Nephron progenitor cell (in vitro differentiated cells): ENCODE results near the gene SV2C.
A peak's percentile ranks its signal among the peaks of the same experiment; 100 is the strongest.

Source experiments
- DNase-seq: peaks from one replicate; pipeline ENCODE4 v3.0.0; 2021
- H3K27ac Mint-ChIP-seq: 2 replicates; pipeline ENCODE4 v1.8.0; 2021; ENCODE audit warnings: mild to moderate bottlenecking, moderate library complexity, mixed read lengths
- H3K27me3 Mint-ChIP-seq: 2 replicates; pipeline ENCODE4 v1.8.0; 2021; ENCODE audit warnings: mild to moderate bottlenecking, low read depth, mixed read lengths; ENCODE audit not compliant: poor library complexity
- H3K36me3 Mint-ChIP-seq: 2 replicates; pipeline ENCODE4 v1.8.0; 2021; ENCODE audit warnings: low read depth, mixed read lengths
- H3K4me1 Mint-ChIP-seq: 2 replicates; pipeline ENCODE4 v1.8.0; 2021; ENCODE audit warnings: mixed read lengths
- H3K4me3 Mint-ChIP-seq: 2 replicates; pipeline ENCODE4 v1.8.0; 2021; ENCODE audit warnings: mild to moderate bottlenecking, moderate library complexity, mixed read lengths
- H3K9me3 Mint-ChIP-seq: 2 replicates; pipeline ENCODE4 v1.8.0; 2021; ENCODE audit warnings: mild to moderate bottlenecking, moderate library complexity, mixed read lengths
- CTCF ChIP-seq: fragments of 200-600 bp; sonication (generic); IDR thresholded peaks from 2 replicates; pipeline ENCODE4 v1.5.0; 2021; ENCODE audit warnings: antibody characterized with exemption

Gene SV2C

DNA sequence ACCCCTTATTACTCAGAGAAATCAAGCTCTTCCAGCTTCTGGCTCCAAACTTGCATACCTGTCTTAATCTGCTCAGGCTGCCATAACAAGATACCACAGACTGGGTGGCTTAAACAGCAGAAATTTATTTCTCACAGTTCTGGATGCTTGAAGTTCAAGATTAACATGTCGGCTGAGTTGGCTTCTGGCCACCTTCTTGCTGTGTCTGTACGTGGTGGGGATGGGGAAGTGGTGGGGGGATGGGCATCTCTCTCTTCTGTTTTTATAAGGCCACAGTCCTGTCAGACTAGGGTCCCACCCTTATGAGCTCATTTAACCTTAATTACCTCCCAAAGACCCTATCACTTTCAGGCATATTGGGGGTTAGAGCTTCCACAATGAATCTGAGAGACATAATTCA, 140.5 kb downstream of the SV2C start:
- H3K4me1 Mint-ChIP-seq, result peaks cover 11% of the 10 kb centered on the region
- no peak overlapping the region for H3K4me3 Mint-ChIP-seq
- DNase-seq, result no peak
- no peak overlapping the region for H3K27ac Mint-ChIP-seq
- H3K9me3 Mint-ChIP-seq, result no peaks in the 10 kb centered on the region
- TF ChIP-seq CTCF, result no peak
- H3K36me3 Mint-ChIP-seq, result no peaks in the 10 kb centered on the region
- peaks cover 13% of the 10 kb centered on the region for H3K27me3 Mint-ChIP-seq

GRCh38 chr5:76224898-76225297, 141.7 kb downstream of the SV2C start:
- H3K4me3 Mint-ChIP-seq, result no peak overlapping the region
- H3K4me1 Mint-ChIP-seq, result peaks cover 14% of the 10 kb centered on the region
- H3K9me3 Mint-ChIP-seq, result no peaks in the 10 kb centered on the region
- TF ChIP-seq CTCF, result no peak
- DNase-seq, result no peak
- no peak overlapping the region for H3K27ac Mint-ChIP-seq
- peaks cover 13% of the 10 kb centered on the region for H3K27me3 Mint-ChIP-seq
- H3K36me3 Mint-ChIP-seq, result no peaks in the 10 kb centered on the region

DNA sequence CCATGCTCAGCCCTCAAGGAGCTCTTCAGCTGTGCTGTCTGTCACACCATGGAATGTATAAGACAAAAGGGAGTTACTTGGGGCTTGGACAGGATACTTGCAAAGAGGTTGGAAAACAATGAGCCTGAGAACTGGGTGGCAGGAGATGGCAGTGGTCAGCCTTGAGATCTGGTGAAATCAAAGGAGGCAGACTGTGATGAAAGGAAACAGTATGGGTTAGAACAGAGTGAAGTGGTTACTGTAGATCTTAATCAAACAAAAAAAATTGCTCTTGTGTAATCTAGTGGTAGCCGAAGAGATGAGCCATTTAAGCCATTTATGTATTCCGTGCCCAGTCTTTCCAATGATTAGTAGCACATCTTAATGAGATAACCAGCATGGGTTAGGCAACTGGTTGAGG, 142.2 kb downstream of the SV2C start:
- TF ChIP-seq CTCF, result no peak
- Mint-ChIP-seq H3K36me3 (no peaks in the 10 kb centered on the region), H3K4me1 (peaks cover 14% of the 10 kb centered on the region), H3K4me3 (no peak overlapping the region), H3K27me3 (peaks cover 13% of the 10 kb centered on the region), H3K27ac (no peak overlapping the region), H3K9me3 (no peaks in the 10 kb centered on the region)
- DNase-seq, result no peak

GRCh38 chr5:76229900-76230299, 146.7 kb downstream of the SV2C start:
- peaks cover 9% of the 10 kb centered on the region for H3K4me1 Mint-ChIP-seq
- no peak overlapping the region for H3K27ac Mint-ChIP-seq
- DNase-seq, result no peak
- no peaks in the 10 kb centered on the region for H3K9me3 Mint-ChIP-seq
- no peaks in the 10 kb centered on the region for H3K36me3 Mint-ChIP-seq
- H3K4me3 Mint-ChIP-seq, result no peak overlapping the region
- peaks cover 7% of the 10 kb centered on the region for H3K27me3 Mint-ChIP-seq
- no peak for TF ChIP-seq CTCF

GRCh38 chr5:76230711-76231285, 147.6 kb downstream of the SV2C start:
- Mint-ChIP-seq H3K27me3 (peaks cover 7% of the 10 kb centered on the region), H3K4me1 (peaks cover 13% of the 10 kb centered on the region), H3K4me3 (no peak overlapping the region), H3K27ac (no peak overlapping the region), H3K9me3 (no peaks in the 10 kb centered on the region), H3K36me3 (no peaks in the 10 kb centered on the region)
- TF ChIP-seq CTCF, result no peak
- no peak for DNase-seq

- no peaks in the 10 kb centered on the region for H3K9me3 Mint-ChIP-seq
- DNase-seq, result no peak
- peaks cover 10% of the 10 kb centered on the region for H3K4me1 Mint-ChIP-seq
- H3K4me3 Mint-ChIP-seq, result no peak overlapping the region
- peak overlapping the region; percentile 28 for H3K27ac Mint-ChIP-seq
- H3K27me3 Mint-ChIP-seq, result peaks cover 10% of the 10 kb centered on the region
- TF ChIP-seq CTCF, result no peak
- no peaks in the 10 kb centered on the region for H3K36me3 Mint-ChIP-seq
Measured at GRCh38 chr5:76234665-76235064, 151.5 kb downstream of the SV2C start.
